ENCODE measurements around the gene TMPRSS6. TPM values are rescaled to one million over a fixed set of nuclear protein-coding genes. Genes with fewer than 3 reads are reported as not detected.

The TMPRSS6 gene
- total and polyA plus RNA-seq, 2 of the 13 experiments (the other 11 are each of a cell fraction or from before 2014, with no cell fraction given) = 4.2 to 4.8 TPM

DNA sequence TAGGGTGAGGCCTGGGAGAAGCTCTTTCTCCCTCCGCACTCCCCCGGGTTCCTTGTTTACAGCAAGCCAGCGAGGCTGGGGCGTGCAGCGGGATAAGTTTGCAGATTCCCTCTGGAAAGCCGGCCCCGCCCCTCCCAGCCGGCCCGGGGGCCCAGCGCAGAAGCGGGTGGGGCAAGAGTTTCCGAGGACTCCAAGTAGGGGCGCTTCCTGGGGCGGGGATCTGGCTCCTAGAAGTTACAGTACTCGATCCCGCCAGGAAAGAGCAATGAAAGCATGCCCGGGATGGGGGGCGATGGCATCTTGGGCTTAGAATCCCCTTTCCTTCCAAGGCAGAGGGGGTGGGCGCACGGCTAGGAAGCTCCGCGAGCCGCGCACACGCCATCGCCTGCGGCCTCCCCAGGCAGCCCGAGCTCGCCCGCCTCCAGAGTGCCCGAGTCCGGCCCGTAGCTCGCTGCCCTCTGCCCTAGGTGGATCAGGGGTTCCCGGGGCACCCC is 90.7 kb downstream of the TMPRSS6 start (continued):
- TF ChIP-seq THAP11 (CRISPR knock-in tag; IDR thresholded peaks at IDR 0.05) (no peak), TRAFD1 (CRISPR knock-in tag; IDR thresholded peaks at IDR 0.05; ENCODE audit: borderline replicate concordance) (no peak), ZBTB42 (CRISPR knock-in tag; IDR thresholded peaks at IDR 0.05) (no peak), ZNF598 (CRISPR knock-in tag; IDR thresholded peaks at IDR 0.05; ENCODE audit: borderline replicate concordance) (no peak), ZNF256 (CRISPR knock-in tag; conservative IDR thresholded peaks at IDR 0.05) (no peak), RFXANK (CRISPR knock-in tag; IDR thresholded peaks at IDR 0.05) (no peak), SETDB1 (CRISPR knock-in tag; IDR thresholded peaks at IDR 0.05; ENCODE audit: borderline replicate concordance) (no peak), MAF1 (CRISPR knock-in tag; IDR thresholded peaks at IDR 0.05; ENCODE audit: borderline replicate concordance) (no peak), ZNF703 (CRISPR knock-in tag; IDR thresholded peaks at IDR 0.05; ENCODE audit: borderline replicate concordance) (0 out of 2 replicates have a peak, but pooled peaks have one; percentile 84), SAP130 (CRISPR knock-in tag; IDR thresholded peaks at IDR 0.05; ENCODE audit: low read depth) (peak; percentile 66), ELF1 (CRISPR knock-in tag; IDR thresholded peaks at IDR 0.05) (0 out of 2 replicates have a peak, but pooled peaks have one; percentile 14), SMYD3 (CRISPR knock-in tag; IDR thresholded peaks at IDR 0.05) (no peak), ZNF816 (CRISPR knock-in tag; IDR thresholded peaks at IDR 0.05; ENCODE audit: borderline replicate concordance) (0 out of 2 replicates have a peak, but pooled peaks have one; percentile 59), IKZF5 (CRISPR knock-in tag; IDR thresholded peaks at IDR 0.05) (peak; percentile 35; the same call in 1 of the 2 replicates), MAFK (conservative IDR thresholded peaks at IDR 0.05 in 1 of 2, IDR thresholded peaks at IDR 0.05 in 1 of 2; ENCODE audit: low read length in 2 of 2) (no peak), ZNF792 (CRISPR knock-in tag; IDR thresholded peaks at IDR 0.05) (no peak), FOXO1 (CRISPR knock-in tag; IDR thresholded peaks at IDR 0.05) (0 out of 2 replicates have a peak, but pooled peaks have one; percentile 26)
- TF ChIP-seq, protein P1, sequence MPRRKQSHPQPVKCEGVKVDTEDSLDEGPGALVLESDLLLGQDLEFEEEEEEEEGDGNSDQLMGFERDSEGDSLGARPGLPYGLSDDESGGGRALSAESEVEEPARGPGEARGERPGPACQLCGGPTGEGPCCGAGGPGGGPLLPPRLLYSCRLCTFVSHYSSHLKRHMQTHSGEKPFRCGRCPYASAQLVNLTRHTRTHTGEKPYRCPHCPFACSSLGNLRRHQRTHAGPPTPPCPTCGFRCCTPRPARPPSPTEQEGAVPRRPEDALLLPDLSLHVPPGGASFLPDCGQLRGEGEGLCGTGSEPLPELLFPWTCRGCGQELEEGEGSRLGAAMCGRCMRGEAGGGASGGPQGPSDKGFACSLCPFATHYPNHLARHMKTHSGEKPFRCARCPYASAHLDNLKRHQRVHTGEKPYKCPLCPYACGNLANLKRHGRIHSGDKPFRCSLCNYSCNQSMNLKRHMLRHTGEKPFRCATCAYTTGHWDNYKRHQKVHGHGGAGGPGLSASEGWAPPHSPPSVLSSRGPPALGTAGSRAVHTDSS (CRISPR knock-in tag; conservative IDR thresholded peaks at IDR 0.05) = no peak
- TF ChIP-seq, protein P2, sequence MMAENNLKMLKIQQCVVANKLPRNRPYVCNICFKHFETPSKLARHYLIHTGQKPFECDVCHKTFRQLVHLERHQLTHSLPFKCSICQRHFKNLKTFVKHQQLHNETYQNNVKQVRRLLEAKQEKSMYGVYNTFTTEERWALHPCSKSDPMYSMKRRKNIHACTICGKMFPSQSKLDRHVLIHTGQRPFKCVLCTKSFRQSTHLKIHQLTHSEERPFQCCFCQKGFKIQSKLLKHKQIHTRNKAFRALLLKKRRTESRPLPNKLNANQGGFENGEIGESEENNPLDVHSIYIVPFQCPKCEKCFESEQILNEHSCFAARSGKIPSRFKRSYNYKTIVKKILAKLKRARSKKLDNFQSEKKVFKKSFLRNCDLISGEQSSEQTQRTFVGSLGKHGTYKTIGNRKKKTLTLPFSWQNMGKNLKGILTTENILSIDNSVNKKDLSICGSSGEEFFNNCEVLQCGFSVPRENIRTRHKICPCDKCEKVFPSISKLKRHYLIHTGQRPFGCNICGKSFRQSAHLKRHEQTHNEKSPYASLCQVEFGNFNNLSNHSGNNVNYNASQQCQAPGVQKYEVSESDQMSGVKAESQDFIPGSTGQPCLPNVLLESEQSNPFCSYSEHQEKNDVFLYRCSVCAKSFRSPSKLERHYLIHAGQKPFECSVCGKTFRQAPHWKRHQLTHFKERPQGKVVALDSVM (CRISPR knock-in tag; IDR thresholded peaks at IDR 0.05) = peak; percentile 47; the same call in 1 of the 2 replicates
- TF ChIP-seq, protein P3, sequence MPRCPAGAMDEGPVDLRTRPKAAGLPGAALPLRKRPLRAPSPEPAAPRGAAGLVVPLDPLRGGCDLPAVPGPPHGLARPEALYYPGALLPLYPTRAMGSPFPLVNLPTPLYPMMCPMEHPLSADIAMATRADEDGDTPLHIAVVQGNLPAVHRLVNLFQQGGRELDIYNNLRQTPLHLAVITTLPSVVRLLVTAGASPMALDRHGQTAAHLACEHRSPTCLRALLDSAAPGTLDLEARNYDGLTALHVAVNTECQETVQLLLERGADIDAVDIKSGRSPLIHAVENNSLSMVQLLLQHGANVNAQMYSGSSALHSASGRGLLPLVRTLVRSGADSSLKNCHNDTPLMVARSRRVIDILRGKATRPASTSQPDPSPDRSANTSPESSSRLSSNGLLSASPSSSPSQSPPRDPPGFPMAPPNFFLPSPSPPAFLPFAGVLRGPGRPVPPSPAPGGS (CRISPR knock-in tag; IDR thresholded peaks at IDR 0.05) = 0 out of 2 replicates have a peak, but pooled peaks have one; percentile 25
